Smooth muscle cell (in vitro differentiated cells): Measurements from ENCODE around the gene B3GNT7. TPM values are rescaled to one million over a fixed set of nuclear protein-coding genes. Genes with fewer than 3 reads are reported as not detected.

Experiments
- DNase-seq: peaks from one replicate; lab custom pipeline; 2025; ENCODE audit not compliant: unreplicated experiment; lab: John Stamatoyannopoulos, UW
- H2AFZ ChIP-seq: fragments of 200-600 bp; sonication (generic); 2 replicates; pipeline ENCODE4 v1.6.0; 2016; ENCODE audit warnings: antibody characterized with exemption, low read depth, mild to moderate bottlenecking
- H3F3A ChIP-seq: fragments of 200-600 bp; sonication (generic); 2 replicates; pipeline ENCODE4 v1.6.0; 2017; ENCODE audit warnings: antibody characterized with exemption, low read depth
- H3K27ac ChIP-seq: fragments of 200-600 bp; sonication (generic); 2 replicates; pipeline ENCODE4 v1.5.1; 2016; ENCODE audit warnings: low read depth, mild to moderate bottlenecking
- H3K27me3 ChIP-seq: fragments of 200-600 bp; sonication (generic); 2 replicates; pipeline ENCODE4 v1.6.1; 2016; ENCODE audit warnings: low read depth, mild to moderate bottlenecking
- H3K36me3 ChIP-seq: fragments of 200-600 bp; sonication (generic); 2 replicates; pipeline ENCODE4 v1.5.1; 2016; ENCODE audit warnings: low read depth
- H3K4me1 ChIP-seq: fragments of 200-600 bp; sonication (generic); 2 replicates; pipeline ENCODE4 v1.5.1; 2016; ENCODE audit warnings: low read depth
- H3K4me2 ChIP-seq: fragments of 200-600 bp; sonication (generic); 2 replicates; pipeline ENCODE4 v1.6.0; 2016; ENCODE audit warnings: mild to moderate bottlenecking
- H3K4me3 ChIP-seq: fragments of 200-600 bp; sonication (generic); 2 replicates; pipeline ENCODE4 v1.5.1; 2016; ENCODE audit warnings: mild to moderate bottlenecking
- H3K79me2 ChIP-seq: fragments of 200-600 bp; sonication (generic); 2 replicates; pipeline ENCODE4 v1.6.0; 2016; ENCODE audit warnings: low read depth, mild to moderate bottlenecking
- H3K9ac ChIP-seq: fragments of 200-600 bp; sonication (generic); 2 replicates; pipeline ENCODE4 v1.6.0; 2016; ENCODE audit warnings: low read depth
- H3K9me3 ChIP-seq: fragments of 200-600 bp; sonication (generic); replicated peaks from 2 replicates; pipeline ENCODE4 v1.5.1; 2016; ENCODE audit warnings: low read depth
- H4K20me1 ChIP-seq: fragments of 200-600 bp; sonication (generic); 2 replicates; pipeline ENCODE4 v1.6.0; 2016; ENCODE audit warnings: low read depth
- WGBS: methylation state at CpG from one replicate; pipeline ENCODE4 v1.1.7; 2016; ENCODE audit warnings: low lambda C conversion rate; 5-methylcytosine and 5-hydroxymethylcytosine counted together
- polyA plus RNA-seq: library from polyadenylated mRNA; unstranded; fragments of >200 nt; fragmentation: Nextera tagmentation; extraction: Ambion mirVana; gene quantifications from 2 replicates; pipeline ENCODE4 v1.2.1, GENCODE V29; 2016
- total RNA-seq: library from RNA; depleted of rRNA; stranded (reverse); fragments of >200 nt; gene quantifications from 2 replicates; pipeline ENCODE4 v1.2.3, GENCODE V29; 2014
- TF ChIP-seq, protein P1 (sequence below): fragments of 200-600 bp; sonication (generic); IDR thresholded peaks from 2 replicates; pipeline ENCODE4 v1.5.1; 2017; ENCODE audit warnings: borderline replicate concordance, mild to moderate bottlenecking, antibody characterized with exemption; ENCODE audit not compliant: insufficient read depth, poor library complexity, severe bottlenecking

Gene B3GNT7
- total and polyA plus RNA-seq, 2 experiments from 2014 or later: 0.62 to 0.85 TPM

GRCh38 chr2:231397928-231398294 is 2.4 kb downstream of the B3GNT7 start:
- Histone ChIP-seq H3K79me2 (no peaks in the 10 kb centered on the region), H3K9ac (no peak overlapping the region), H3K27ac (no peak overlapping the region), H3K4me1 (peaks cover 21% of the 10 kb centered on the region), H4K20me1 (no peaks in the 10 kb centered on the region), H3K27me3 (peaks cover 23% of the 10 kb centered on the region), H3K9me3 (no peaks in the 10 kb centered on the region), H3K4me3 (no peak overlapping the region), H3K4me2 (no peak overlapping the region), H2AFZ (no peak overlapping the region), H3F3A (no peaks in the 10 kb centered on the region), H3K36me3 (no peaks in the 10 kb centered on the region)
- DNase-seq: no peak
- TF ChIP-seq, protein P1, sequence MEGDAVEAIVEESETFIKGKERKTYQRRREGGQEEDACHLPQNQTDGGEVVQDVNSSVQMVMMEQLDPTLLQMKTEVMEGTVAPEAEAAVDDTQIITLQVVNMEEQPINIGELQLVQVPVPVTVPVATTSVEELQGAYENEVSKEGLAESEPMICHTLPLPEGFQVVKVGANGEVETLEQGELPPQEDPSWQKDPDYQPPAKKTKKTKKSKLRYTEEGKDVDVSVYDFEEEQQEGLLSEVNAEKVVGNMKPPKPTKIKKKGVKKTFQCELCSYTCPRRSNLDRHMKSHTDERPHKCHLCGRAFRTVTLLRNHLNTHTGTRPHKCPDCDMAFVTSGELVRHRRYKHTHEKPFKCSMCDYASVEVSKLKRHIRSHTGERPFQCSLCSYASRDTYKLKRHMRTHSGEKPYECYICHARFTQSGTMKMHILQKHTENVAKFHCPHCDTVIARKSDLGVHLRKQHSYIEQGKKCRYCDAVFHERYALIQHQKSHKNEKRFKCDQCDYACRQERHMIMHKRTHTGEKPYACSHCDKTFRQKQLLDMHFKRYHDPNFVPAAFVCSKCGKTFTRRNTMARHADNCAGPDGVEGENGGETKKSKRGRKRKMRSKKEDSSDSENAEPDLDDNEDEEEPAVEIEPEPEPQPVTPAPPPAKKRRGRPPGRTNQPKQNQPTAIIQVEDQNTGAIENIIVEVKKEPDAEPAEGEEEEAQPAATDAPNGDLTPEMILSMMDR: no peak
- WGBS: 97% methylated on average over 28 of the region's 28 CpGs

DNA sequence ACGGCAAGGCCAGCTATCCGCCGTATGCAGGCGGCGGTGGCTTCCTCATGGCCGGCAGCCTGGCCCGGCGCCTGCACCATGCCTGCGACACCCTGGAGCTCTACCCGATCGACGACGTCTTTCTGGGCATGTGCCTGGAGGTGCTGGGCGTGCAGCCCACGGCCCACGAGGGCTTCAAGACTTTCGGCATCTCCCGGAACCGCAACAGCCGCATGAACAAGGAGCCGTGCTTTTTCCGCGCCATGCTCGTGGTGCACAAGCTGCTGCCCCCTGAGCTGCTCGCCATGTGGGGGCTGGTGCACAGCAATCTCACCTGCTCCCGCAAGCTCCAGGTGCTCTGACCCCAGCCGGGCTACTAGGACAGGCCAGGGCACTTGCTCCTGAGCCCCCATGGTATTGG is 3.1 kb downstream of the B3GNT7 start:
- no peaks in the 10 kb centered on the region for H3K36me3 ChIP-seq
- H3K27ac ChIP-seq: no peak overlapping the region
- TF ChIP-seq, protein P1: no peak
- DNase-seq: no peak
- no peak overlapping the region for H3K4me2 ChIP-seq
- H4K20me1 ChIP-seq: no peaks in the 10 kb centered on the region
- H3K4me3 ChIP-seq: no peak overlapping the region
- peaks cover 25% of the 10 kb centered on the region for H3K4me1 ChIP-seq
- no peak overlapping the region for H2AFZ ChIP-seq
- H3K9ac ChIP-seq: no peak overlapping the region
- H3K9me3 ChIP-seq: no peaks in the 10 kb centered on the region
- peaks cover 23% of the 10 kb centered on the region for H3K27me3 ChIP-seq
- H3F3A ChIP-seq: no peaks in the 10 kb centered on the region
- 95% methylated on average over 27 of the region's 27 CpGs for WGBS
- no peaks in the 10 kb centered on the region for H3K79me2 ChIP-seq

DNA sequence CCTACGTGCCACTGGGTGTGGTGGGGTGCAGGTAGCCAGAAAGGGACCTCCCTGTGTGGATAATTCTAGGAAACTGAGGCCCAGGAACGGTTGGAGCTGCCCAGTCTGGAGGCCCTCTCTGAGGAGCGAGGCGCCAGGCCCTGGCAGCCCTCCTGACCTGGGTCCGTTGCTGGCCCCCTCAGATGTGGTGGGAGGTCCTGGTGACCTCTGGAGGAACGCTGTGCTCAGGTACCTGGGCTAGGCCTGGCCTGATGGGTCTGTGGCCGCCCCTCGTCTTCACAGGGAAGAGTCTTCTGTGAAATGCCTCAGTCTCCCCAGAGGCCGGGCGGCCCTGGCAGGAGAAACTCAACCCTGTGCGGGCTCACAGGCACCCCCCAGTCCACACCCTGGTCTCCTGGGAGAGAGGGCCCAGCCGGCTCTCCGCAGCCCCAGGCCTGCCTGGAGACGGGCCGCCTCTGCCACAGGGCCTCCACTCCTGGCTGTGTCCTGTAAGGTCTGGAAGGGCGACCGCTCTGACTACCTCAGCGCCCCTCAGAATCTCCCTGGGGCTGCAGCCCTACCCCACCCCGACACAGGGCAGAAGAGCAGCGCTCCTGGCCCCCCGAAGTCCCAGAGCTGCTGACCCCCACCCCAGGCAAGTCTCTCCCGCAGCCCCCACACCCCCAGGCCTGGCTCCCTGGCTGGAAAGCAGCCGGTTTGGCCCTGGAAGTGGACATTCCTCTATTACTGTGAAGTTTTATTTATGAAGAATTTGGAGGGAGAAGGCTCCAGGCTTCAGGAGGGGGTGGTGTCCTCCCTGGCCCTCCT is 3.7 kb downstream of the B3GNT7 start:
- Histone ChIP-seq H4K20me1 (no peaks in the 10 kb centered on the region), H3K4me2 (no peak overlapping the region), H3K27ac (no peak overlapping the region), H3K27me3 (peaks cover 22% of the 10 kb centered on the region), H3K4me1 (peaks cover 25% of the 10 kb centered on the region), H3K4me3 (no peak overlapping the region), H3K79me2 (no peaks in the 10 kb centered on the region), H3K9me3 (no peaks in the 10 kb centered on the region), H3F3A (no peaks in the 10 kb centered on the region), H2AFZ (no peak overlapping the region), H3K9ac (no peak overlapping the region), H3K36me3 (no peaks in the 10 kb centered on the region)
- 89% methylated on average over 17 of the region's 23 CpGs for WGBS
- DNase-seq: no peak
- TF ChIP-seq, protein P1: no peak
